Activated CD8-positive, alpha-beta T cell treated with anti-CD3 and anti-CD28 coated beads, Interleukin-2, amount 10 ng/mL, durations not matched to agents 7 days and 5 days (primary cell): ENCODE data around the gene TPRG1L. TPM values are rescaled to one million over a fixed set of nuclear protein-coding genes. Genes with fewer than 3 reads are reported as not detected.

Source experiments
- ATAC-seq: fragments of 150-1000 bp; cut with Tn5 transposase; one replicate; pipeline ENCODE4 v1.10.0; 2021; ENCODE audit warnings: moderate library complexity
- CTCF ChIA-PET: fragments of 350-600 bp; sonication (Branson Sonifier 250); formaldehyde crosslinking; loops from one replicate; lab custom pipeline; 2021; ENCODE audit warnings: antibody characterized with exemption; lab: Charles Lee
- POLR2A ChIA-PET: fragments of 350-600 bp; sonication (Branson Sonifier 250); formaldehyde crosslinking; loops from one replicate; lab custom pipeline; 2021; ENCODE audit warnings: antibody characterized with exemption; lab: Charles Lee
- DNase-seq: peaks from one replicate; pipeline ENCODE4 v3.0.0-alpha.2; 2020
- H3K27ac Mint-ChIP-seq: one replicate; pipeline ENCODE4 v1.8.0; 2021; ENCODE audit warnings: mild to moderate bottlenecking, mixed read lengths
- H3K27me3 Mint-ChIP-seq: one replicate; pipeline ENCODE4 v1.8.0; 2021; ENCODE audit warnings: low read depth, mixed read lengths
- H3K36me3 Mint-ChIP-seq: one replicate; pipeline ENCODE4 v1.8.0; 2021; ENCODE audit warnings: low read depth, mixed read lengths
- H3K4me1 Mint-ChIP-seq: one replicate; pipeline ENCODE4 v1.8.0; 2021; ENCODE audit warnings: low read depth, mixed read lengths
- H3K4me3 Mint-ChIP-seq: one replicate; pipeline ENCODE4 v1.8.0; 2021; ENCODE audit warnings: mild to moderate bottlenecking, mixed read lengths
- H3K9me3 Mint-ChIP-seq: one replicate; pipeline ENCODE4 v1.8.0; 2022; ENCODE audit warnings: mixed read lengths; ENCODE audit not compliant: insufficient read depth
- total RNA-seq, 2 experiments: library from RNA; stranded (reverse); gene quantifications; one replicate each; pipeline ENCODE4 v1.2.3, GENCODE V29; 2021

The TPRG1L gene
- total RNA-seq, 2 experiments from 2014 or later, result 9.9 to 10.0 TPM

DNA sequence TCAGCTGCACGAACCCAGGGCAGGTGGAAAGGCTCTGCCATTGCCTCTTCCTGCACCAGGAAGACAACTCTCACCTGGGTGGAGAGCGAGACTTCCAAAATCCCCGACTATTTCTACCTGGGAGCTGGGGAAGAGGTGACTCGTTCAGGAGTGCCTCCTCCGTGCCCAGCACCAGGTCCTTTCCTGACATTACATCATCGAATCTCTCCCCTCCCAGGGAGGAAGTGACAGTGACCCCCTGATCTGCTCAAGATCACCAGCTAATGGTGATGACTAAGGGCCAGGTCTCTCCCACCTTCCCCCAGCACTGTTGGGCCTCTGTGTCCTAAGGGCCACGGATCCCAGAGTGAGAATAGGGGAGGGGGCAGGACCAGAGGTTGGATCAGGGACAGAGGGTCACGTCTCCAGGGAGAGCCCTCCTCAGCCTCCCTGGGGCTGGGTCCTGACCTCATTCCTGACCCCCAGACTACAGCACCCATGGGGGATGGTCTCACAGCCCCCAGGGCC is 20.3 kb upstream of the TPRG1L start:
- H3K27me3 Mint-ChIP-seq, result no peaks in the 10 kb centered on the region
- POLR2A ChIA-PET, result no interaction called here
- H3K36me3 Mint-ChIP-seq, result no peaks in the 10 kb centered on the region
- no peak overlapping the region for H3K27ac Mint-ChIP-seq
- no peaks in the 10 kb centered on the region for H3K9me3 Mint-ChIP-seq
- H3K4me3 Mint-ChIP-seq, result no peak overlapping the region
- CTCF ChIA-PET, result interaction anchor here (1.1 to 1.4 kb wide), 2 partner anchors 11 to 14 kb away, joined by 3 to 6 read pairs; no protein-coding TSS in a partner anchor
- DNase-seq, result no peak
- no peak for ATAC-seq
- H3K4me1 Mint-ChIP-seq, result no peaks in the 10 kb centered on the region

DNA sequence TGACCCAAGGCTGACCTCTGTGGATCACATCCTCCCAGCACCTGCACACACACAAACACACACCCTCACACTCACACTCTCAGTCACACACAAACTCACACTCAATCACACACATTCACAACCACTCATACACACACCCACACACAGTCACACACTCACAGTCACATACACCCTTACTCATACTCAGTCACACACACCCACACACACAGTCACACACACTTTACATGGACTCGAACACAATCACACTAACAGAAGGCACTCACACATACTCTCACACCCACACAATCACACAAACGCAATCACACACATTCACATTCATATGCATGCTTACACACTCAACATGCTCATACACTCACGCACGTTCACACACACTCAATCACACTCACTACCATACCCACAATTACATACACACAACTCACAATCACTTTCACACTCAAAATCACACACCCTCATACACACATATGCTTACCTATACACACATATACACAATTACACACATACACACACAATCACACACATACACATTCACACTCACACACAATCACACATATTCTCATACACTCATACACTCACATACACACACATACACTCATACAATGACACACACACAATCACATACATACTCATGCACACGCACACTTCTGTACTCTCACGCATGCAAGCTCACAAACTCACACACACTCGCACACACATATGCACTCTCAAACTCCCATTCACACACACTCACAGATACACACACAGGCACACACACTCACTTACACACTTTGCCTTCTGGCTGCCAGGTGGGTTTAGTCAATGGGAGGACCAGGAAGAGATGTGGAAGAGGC is 19.6 kb upstream of the TPRG1L start:
- POLR2A ChIA-PET, result no interaction called here
- H3K4me3 Mint-ChIP-seq, result no peak overlapping the region
- CTCF ChIA-PET, result interaction anchor here (1.1 to 1.4 kb wide), 2 partner anchors 10 to 14 kb away, joined by 3 to 6 read pairs; no protein-coding TSS in a partner anchor

DNA sequence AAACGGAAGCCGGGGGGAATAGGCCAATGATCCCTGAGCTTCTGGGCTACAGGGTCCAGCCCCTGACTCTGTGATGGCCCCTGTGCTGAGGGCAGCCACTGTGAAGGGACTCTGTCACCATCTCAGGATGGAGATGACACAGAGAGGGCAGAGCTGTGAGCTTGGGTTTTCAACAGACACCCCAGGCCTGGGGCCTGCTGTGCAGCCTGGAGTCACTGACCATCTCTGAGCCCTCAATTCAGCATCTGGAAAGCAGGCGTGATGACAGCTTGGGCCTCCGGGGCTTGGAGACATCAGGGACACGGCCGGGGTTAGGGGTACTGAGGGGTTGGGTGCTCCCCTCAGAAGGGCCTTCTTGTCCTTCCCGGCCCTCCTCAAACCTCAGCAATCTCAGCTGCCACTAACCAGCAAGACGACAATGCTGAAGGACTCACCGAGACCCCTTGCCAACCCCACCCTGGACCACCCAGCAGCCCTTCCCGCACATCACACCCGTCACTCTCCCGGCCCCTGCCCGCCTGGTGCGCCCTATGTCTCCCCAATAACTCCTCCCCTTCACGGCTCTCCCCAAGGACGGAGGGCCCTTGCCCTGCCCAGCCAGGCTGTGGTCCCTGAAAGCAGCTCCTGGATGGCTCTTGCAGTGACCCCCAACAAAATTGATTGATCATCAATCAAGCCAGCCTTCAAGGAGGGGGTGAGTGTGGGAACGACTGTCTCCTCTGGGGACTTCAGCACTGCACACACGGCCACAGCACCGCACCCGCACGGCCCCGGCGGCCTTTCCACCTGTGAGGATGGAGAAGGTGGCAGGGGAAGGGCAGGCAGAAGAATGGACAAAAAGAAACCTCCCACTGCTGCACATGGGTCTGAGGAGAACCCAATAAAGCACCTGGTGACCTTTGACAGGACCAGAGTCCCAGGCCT is 17.8 kb upstream of the TPRG1L start:
- H3K4me3 Mint-ChIP-seq, result no peak overlapping the region
- DNase-seq, result no peak
- no peak overlapping the region for H3K27ac Mint-ChIP-seq
- CTCF ChIA-PET, result no interaction called here
- no peaks in the 10 kb centered on the region for H3K36me3 Mint-ChIP-seq
- no peak for ATAC-seq
- POLR2A ChIA-PET, result no interaction called here
- no peaks in the 10 kb centered on the region for H3K9me3 Mint-ChIP-seq
- H3K27me3 Mint-ChIP-seq, result peaks cover 9% of the 10 kb centered on the region
- H3K4me1 Mint-ChIP-seq, result peaks cover 2% of the 10 kb centered on the region

More for the DNA sequence above, 19.6 kb upstream of the TPRG1L start:
- no peak for ATAC-seq
- Mint-ChIP-seq H3K9me3 (no peaks in the 10 kb centered on the region), H3K27ac (no peak overlapping the region), H3K27me3 (no peaks in the 10 kb centered on the region), H3K36me3 (no peaks in the 10 kb centered on the region), H3K4me1 (no peaks in the 10 kb centered on the region)
- no peak for DNase-seq

DNA sequence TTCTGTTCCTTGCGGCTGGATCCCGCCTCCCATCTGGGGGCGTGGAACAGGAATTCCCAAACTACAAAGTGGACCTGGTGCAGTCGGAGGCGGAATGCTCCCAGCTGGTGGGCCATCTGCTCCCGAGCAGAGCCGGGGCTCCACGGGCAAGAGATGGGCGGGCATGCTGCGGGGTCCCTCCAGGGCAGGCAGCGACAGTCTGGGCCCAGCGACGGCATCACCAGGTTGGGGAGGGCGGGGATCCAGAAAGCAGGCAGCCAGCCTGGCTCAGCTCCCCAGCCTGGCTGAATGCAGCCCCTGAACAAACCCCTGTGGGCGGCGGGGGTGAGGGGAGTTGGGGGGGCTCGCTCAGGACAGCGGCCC is 17.1 kb upstream of the TPRG1L start:
- ChIA-PET CTCF (interaction anchor here (2.3 kb wide), 1 partner anchor 12 kb away, joined by 9 read pairs; no protein-coding TSS in a partner anchor), POLR2A (no interaction called here)
- H3K9me3 Mint-ChIP-seq, result no peaks in the 10 kb centered on the region
- no peak overlapping the region for H3K27ac Mint-ChIP-seq
- H3K27me3 Mint-ChIP-seq, result peaks cover 14% of the 10 kb centered on the region
- DNase-seq (no peak), ATAC-seq (no peak)
- no peak overlapping the region for H3K4me3 Mint-ChIP-seq
- peaks cover 2% of the 10 kb centered on the region for H3K4me1 Mint-ChIP-seq
- H3K36me3 Mint-ChIP-seq, result no peaks in the 10 kb centered on the region

DNA sequence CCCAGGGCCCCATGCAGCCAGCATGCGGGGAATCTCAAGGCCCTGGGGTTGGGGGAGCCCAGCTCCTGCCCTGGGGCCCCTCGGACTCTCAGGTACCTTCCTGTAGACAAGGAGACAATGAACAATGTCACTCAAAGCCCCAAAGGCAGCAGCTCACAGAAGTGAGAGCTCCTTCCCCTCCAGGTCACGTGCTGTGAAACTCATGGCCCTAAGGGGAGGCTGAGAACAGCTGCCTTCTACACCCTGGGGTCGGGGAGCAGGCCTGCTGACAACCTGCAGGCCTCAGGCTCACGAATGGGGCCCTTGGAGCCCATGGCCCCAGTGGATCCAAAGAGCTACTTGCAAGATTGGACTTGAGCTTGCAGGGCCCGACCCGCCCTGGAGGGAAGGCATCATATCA is 16.7 kb upstream of the TPRG1L start:
- ATAC-seq (no peak), DNase-seq (no peak)
- Mint-ChIP-seq H3K4me3 (no peak overlapping the region), H3K27ac (no peak overlapping the region), H3K9me3 (no peaks in the 10 kb centered on the region), H3K4me1 (peaks cover 2% of the 10 kb centered on the region), H3K27me3 (peaks cover 17% of the 10 kb centered on the region), H3K36me3 (no peaks in the 10 kb centered on the region)
- CTCF ChIA-PET, result interaction anchor here (2.3 kb wide), 1 partner anchor 11 kb away, joined by 9 read pairs; no protein-coding TSS in a partner anchor
- POLR2A ChIA-PET, result no interaction called here

DNA sequence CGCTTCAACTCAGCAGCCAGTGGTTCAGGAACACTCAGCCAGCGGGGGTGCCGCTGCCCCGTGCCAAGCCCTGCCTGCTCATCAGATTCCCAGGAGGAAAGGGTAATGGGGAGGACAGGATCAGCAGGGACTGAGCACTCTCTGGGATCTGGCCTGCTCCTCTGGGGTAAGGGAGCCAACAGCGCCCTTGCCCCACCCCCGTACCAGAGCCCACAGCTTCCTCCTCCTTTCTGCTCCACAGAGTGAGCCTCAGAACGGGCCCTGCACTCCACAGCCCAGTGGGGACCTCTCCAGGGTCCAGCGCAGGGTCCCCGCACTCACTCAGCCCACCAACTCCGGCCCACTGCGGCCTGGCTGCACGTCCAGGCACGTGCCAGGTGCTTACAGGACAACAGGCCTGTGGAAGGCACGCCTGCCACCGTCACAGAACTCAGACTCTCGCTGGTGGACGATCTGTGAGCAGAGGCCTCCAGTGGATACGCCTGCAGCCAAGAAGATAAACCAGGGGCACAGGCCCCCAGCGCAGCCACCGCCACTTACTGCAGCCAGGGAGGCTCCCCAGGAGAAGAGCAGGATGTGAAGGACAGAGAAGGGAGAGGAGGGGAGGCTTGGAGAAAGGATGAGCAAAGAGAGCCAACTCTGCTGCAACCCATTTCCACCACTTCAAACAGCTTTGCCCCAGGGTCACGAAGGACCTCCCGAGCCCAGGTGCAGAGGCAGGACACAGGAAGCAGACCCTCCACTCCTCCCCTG is 15.6 kb upstream of the TPRG1L start:
- DNase-seq (no peak), ATAC-seq (no peak)
- ChIA-PET CTCF (interaction anchor here (2.3 kb wide), 1 partner anchor 10 kb away, joined by 9 read pairs; no protein-coding TSS in a partner anchor), POLR2A (no interaction called here)
- H3K27ac Mint-ChIP-seq, result no peak overlapping the region
- no peak overlapping the region for H3K4me3 Mint-ChIP-seq
- H3K9me3 Mint-ChIP-seq, result no peaks in the 10 kb centered on the region
- peaks cover 26% of the 10 kb centered on the region for H3K27me3 Mint-ChIP-seq
- H3K4me1 Mint-ChIP-seq, result peaks cover 2% of the 10 kb centered on the region
- no peaks in the 10 kb centered on the region for H3K36me3 Mint-ChIP-seq

DNA sequence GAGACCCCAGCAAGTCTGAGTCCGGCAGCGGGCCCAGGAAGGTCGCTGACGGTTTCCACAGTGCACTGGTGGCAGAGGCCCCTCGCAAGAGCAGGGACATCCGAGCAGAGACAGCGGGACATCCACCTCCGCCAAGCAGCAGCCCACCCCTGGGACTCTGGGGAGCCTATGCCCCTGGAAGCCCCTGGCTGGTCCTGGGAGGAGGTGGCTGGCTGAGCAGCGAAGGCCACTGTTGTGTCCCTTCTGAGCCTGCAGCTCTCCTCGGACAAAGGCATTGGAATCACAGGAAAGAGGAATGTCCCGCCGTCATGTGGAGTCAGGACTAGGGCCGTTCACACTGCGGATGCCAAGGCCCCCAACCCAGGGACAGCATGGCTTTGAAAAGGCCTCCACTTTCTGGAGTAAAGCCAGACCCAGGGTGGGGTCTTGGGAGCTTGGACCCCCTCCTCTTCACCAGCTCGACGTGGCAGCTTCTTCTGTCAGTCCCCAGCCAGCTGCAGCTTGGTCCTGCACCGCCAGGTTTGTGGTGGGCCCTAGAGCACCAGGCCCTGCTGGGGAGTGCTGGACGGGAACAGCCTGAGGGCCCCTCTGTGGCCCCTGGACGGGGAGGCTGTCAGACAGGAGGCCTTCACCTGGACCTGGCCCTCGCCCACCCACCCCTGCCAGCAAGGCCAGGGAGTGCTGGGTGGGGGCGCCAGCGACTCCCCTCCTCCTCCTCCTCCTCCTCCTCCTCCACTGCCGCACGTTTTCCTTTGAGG is 14.9 kb upstream of the TPRG1L start:
- DNase-seq, result no peak
- ChIA-PET POLR2A (interaction anchor here (0.6 kb wide), 1 partner anchor 37 kb away, joined by 3 read pairs; no protein-coding TSS in a partner anchor), CTCF (interaction anchor here (2.3 kb wide), 1 partner anchor 9 kb away, joined by 9 read pairs; no protein-coding TSS in a partner anchor)
- no peak overlapping the region for H3K27ac Mint-ChIP-seq
- no peak for ATAC-seq
- no peaks in the 10 kb centered on the region for H3K36me3 Mint-ChIP-seq
- H3K4me1 Mint-ChIP-seq, result peaks cover 2% of the 10 kb centered on the region
- H3K4me3 Mint-ChIP-seq, result no peak overlapping the region
- peaks cover 27% of the 10 kb centered on the region for H3K27me3 Mint-ChIP-seq
- no peaks in the 10 kb centered on the region for H3K9me3 Mint-ChIP-seq

DNA sequence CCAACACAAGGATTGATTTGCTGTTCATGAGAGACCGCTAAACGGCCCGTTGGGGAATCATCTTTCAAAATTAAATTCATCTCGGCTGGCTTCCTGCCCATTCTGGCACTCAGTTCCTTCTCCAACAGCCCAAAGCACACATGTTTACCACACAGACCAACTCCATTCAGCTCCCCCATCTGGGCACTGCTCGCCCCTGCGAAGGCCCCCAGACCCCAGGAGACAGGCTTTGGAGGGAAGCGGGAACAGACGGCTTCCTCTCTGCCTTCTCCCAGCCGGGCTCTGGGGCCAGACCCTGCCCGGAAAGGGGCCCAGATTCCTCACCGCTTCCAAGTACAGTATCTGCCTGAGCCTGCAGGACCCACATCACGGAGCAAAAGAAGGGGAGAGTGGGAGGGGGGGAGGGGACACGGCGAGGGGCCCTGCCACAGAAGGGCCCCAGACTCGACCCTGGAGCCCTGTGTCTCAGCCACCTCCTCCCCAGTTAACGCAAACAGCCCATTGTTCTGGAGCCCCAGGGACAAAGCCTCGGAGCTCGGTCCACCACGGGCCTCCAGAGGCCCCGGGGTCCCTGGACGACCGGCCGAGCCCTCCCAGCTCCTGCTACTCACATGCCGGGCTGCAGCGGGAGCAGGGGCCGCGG is 14.2 kb upstream of the TPRG1L start:
- no peak for DNase-seq
- H3K4me3 Mint-ChIP-seq, result no peak overlapping the region
- no peak overlapping the region for H3K27ac Mint-ChIP-seq
- ChIA-PET CTCF (no interaction called here), POLR2A (interaction anchor here (0.6 kb wide), 1 partner anchor 36 kb away, joined by 3 read pairs; no protein-coding TSS in a partner anchor)
- ATAC-seq, result no peak
- no peaks in the 10 kb centered on the region for H3K9me3 Mint-ChIP-seq
- H3K36me3 Mint-ChIP-seq, result no peaks in the 10 kb centered on the region
- H3K4me1 Mint-ChIP-seq, result peaks cover 2% of the 10 kb centered on the region
- H3K27me3 Mint-ChIP-seq, result peaks cover 27% of the 10 kb centered on the region

DNA sequence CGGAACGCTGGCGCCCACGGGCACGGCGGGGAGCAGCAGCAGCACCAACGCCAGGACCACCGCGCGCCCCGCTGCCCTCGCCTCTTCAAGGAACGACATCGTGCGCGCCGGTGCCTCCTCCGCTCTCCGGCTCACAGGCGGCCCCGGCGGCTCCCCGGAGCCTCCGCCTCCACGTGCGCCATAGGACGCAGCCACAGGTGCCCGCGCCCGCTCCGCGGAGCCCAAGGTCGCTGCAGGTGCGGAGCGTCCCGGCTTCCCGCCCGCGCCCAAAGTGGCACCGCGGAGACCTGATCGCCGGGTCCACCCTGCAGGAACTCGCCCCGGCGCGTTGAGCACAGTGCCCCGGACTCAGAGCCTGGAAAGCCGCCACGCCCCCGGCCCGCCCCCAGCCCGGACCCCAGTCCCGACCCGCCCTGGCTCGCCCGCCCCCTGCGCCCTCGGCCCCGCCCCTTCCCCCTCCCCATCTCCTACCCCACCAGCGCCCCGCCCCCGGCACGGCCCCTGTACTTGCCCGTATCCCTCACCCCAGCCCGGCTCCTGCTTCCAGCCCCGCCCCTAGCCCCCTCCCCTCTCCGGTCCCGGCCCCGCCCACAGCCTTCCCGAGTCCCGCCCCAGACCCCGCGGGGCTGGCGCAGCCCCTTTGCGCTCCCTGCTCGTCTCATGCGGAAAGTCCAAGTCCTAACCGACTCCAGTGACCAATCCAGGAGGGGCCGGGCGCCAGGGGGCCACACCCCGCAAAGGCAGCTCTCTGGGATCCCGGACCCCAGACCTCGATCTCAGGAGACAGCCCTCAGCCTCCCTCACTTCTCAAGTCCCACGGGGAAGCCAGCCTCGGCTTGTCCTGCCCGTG is 13.4 kb upstream of the TPRG1L start, which contains the start of gene MEGF6:
TSS of gene MEGF6 (minus strand) at position 339 of the 850 bp plus-strand sequence. CDS start at position 99, 240 bp downstream.
- DNase-seq (peak; percentile 49), ATAC-seq (peak; percentile 72)
- POLR2A ChIA-PET, result no interaction called here
- Mint-ChIP-seq H3K36me3 (no peaks in the 10 kb centered on the region), H3K27ac (no peak within 1 kb of the TSS), H3K4me3 (peak within 1 kb of the TSS; percentile 34), H3K4me1 (peaks cover 2% of the 10 kb centered on the region), H3K9me3 (no peaks in the 10 kb centered on the region), H3K27me3 (peaks cover 27% of the 10 kb centered on the region)
- CTCF ChIA-PET, result interaction anchor here (1.0 kb wide), 1 partner anchor 46 kb away, joined by 3 read pairs; no protein-coding TSS in a partner anchor
